Ovary (tissue), 9 donors: ENCODE results near the gene USF1. TPM values are rescaled to one million over a fixed set of nuclear protein-coding genes. Genes with fewer than 3 reads are reported as not detected.

Experiments
- DNase-seq, 5 donors: peaks; one replicate each; pipeline ENCODE4 v3.0.0-alpha.2; 2019 to 2020
- H3K27ac ChIP-seq, 2 donors: fragments of 200-600 bp; one replicate each; pipeline versions ENCODE4 v1.5.1 to v1.8.0; 2019 to 2022
- H3K27me3 ChIP-seq: fragments of 200-600 bp; one replicate; pipeline ENCODE4 v1.8.0; 2022
- H3K36me3 ChIP-seq: fragments of 200-600 bp; sonication (generic); one replicate; pipeline ENCODE4 v1.5.1; 2019
- H3K4me1 ChIP-seq: one replicate; pipeline ENCODE4 v1.8.1; 2013; ENCODE audit warnings: mild to moderate bottlenecking, moderate library complexity; ENCODE audit not compliant: insufficient read depth
- H3K4me3 ChIP-seq: fragments of 200-600 bp; sonication (generic); one replicate; pipeline ENCODE4 v1.5.1; 2017
- H3K9me3 ChIP-seq, 2 donors: fragments of 200-600 bp in 1 of 2; sonication (generic) in 1 of 2; one replicate each; pipeline versions ENCODE4 v1.5.1 to v1.8.1; 2013 to 2019; ENCODE audit warnings: mild to moderate bottlenecking in 1 of 2, moderate library complexity in 1 of 2
- EP300 ChIP-seq: sonication (generic); formaldehyde crosslinking; IDR thresholded peaks from one replicate; pipeline ENCODE4 v1.6.1; 2017; ENCODE audit warnings: antibody characterized with exemption
- POLR2A ChIP-seq: fragments of 450-650 bp; IDR thresholded peaks from one replicate; pipeline ENCODE4 v1.6.1; 2017; ENCODE audit warnings: antibody characterized with exemption, mild to moderate bottlenecking, moderate library complexity
- WGBS, 3 donors: extraction: QIAGEN DNeasy Blood & Tissue Kit in 1 of 3; methylation state at CpG; one replicate each; pipeline versions ENCODE4 v1.1.5 to v1.1.7; 2013 to 2017; 5-methylcytosine and 5-hydroxymethylcytosine counted together
- intact Hi-C, 4 donors: fragments of 100-400 bp; cut with DNase I; formaldehyde crosslinking; loops; one replicate each; pipeline versions ENCODE4 v1.11.0 to v1.15.1; 2022 to 2023
- polyA plus RNA-seq, 2 donors: library from polyadenylated mRNA; stranded (reverse); fragments of 200-250 nt in 1 of 2; fragments of 350-450 nt in 1 of 2; fragmentation: Illumina TruSeq in 1 of 2; extraction: RNeasy Lipid Tissue Mini Kit (QIAGEN cat#74804) in 1 of 2; gene quantifications; one replicate each; pipeline ENCODE4 v1.2.3, GENCODE V29; 2013 to 2014
- total RNA-seq, 7 donors: library from RNA; depleted of rRNA in 2 of 7; stranded (reverse); fragments of >200 nt in 2 of 7; fragmentation: NEBNext Ultra II Directional in 3 of 7; extraction: Animal tissue kit (Norgen Biotek cat#: 25700) in 3 of 7; gene quantifications; one replicate each; pipeline versions ENCODE4 v1.1.0 to v1.2.4, GENCODE V29; 2016 to 2023
- TF ChIP-seq, protein P1 (sequence below), 3 donors: fragments of 450-650 bp in 2 of 3; fragments of 200-600 bp in 1 of 3; IDR thresholded peaks; one replicate each; pipeline versions ENCODE4 v1.5.1 to v1.8.0; 2016 to 2022; ENCODE audit warnings: antibody characterized with exemption in 3 of 3, mild to moderate bottlenecking in 1 of 3
- donor health status: DM: no; HTN: no; CAD: no; lungs with moderate emphysema.
- donor health status: DM: no; HTN: no; CAD: no.
- donor health status: Bipolar disorder and iron deficiency.
- donor health status: DM: yes; HTN: yes; CAD: no.
- donor health status: DM: no; HTN: no; CAD: no.
- donor health status: DM: yes; HTN: yes; CAD: no.

The USF1 gene
- total and polyA plus RNA-seq, 9 donors, result 28.1 to 54.8 (median 44.0) TPM

GRCh38 chr1:161091796-161092507, 46.2 kb upstream of the USF1 start:
- WGBS, 3 donors, result 88 to 93% (median 90%) methylated on average over 7 of the region's 7 CpGs
- intact Hi-C loops, result loop anchor here in 3 of 4 donors (10.0 kb wide), 4 partner anchors 47 to 367 kb away; partner anchors contain the start of gene USF1 (in 2 of the 3)
- no peak for DNase-seq
- no peak overlapping the region for H3K4me3 ChIP-seq
- TF ChIP-seq POLR2A (no peak), EP300 (no peak)
- TF ChIP-seq, protein P1, sequence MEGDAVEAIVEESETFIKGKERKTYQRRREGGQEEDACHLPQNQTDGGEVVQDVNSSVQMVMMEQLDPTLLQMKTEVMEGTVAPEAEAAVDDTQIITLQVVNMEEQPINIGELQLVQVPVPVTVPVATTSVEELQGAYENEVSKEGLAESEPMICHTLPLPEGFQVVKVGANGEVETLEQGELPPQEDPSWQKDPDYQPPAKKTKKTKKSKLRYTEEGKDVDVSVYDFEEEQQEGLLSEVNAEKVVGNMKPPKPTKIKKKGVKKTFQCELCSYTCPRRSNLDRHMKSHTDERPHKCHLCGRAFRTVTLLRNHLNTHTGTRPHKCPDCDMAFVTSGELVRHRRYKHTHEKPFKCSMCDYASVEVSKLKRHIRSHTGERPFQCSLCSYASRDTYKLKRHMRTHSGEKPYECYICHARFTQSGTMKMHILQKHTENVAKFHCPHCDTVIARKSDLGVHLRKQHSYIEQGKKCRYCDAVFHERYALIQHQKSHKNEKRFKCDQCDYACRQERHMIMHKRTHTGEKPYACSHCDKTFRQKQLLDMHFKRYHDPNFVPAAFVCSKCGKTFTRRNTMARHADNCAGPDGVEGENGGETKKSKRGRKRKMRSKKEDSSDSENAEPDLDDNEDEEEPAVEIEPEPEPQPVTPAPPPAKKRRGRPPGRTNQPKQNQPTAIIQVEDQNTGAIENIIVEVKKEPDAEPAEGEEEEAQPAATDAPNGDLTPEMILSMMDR (IDR thresholded peaks at IDR 0.05), result no peak
- H3K27ac ChIP-seq, result no peak overlapping the region
- H3K4me1 ChIP-seq, result peaks cover under 1% of the 10 kb centered on the region
- H3K36me3 ChIP-seq, result no peaks in the 10 kb centered on the region
- no peaks in the 10 kb centered on the region for H3K27me3 ChIP-seq
- no peaks in the 10 kb centered on the region for H3K9me3 ChIP-seq

GRCh38 chr1:161091093-161091492, 45.3 kb upstream of the USF1 start:
- no peaks in the 10 kb centered on the region for H3K9me3 ChIP-seq
- no peak for TF ChIP-seq EP300
- TF ChIP-seq POLR2A, result no peak
- TF ChIP-seq, protein P1 (IDR thresholded peaks at IDR 0.05), result no peak
- H3K27ac ChIP-seq, result no peak overlapping the region
- no peaks in the 10 kb centered on the region for H3K27me3 ChIP-seq
- no peaks in the 10 kb centered on the region for H3K4me1 ChIP-seq
- no peak overlapping the region for H3K4me3 ChIP-seq
- DNase-seq, result no peak
- intact Hi-C loops, result loop anchor here in 3 of 4 donors (10.0 kb wide), 4 partner anchors 46 to 366 kb away; partner anchors contain the start of gene USF1 (in 2 of the 3)
- WGBS, 3 donors, result 80 to 88% (median 81%) methylated on average over 5 of the region's 5 CpGs
- H3K36me3 ChIP-seq, result no peaks in the 10 kb centered on the region

DNA sequence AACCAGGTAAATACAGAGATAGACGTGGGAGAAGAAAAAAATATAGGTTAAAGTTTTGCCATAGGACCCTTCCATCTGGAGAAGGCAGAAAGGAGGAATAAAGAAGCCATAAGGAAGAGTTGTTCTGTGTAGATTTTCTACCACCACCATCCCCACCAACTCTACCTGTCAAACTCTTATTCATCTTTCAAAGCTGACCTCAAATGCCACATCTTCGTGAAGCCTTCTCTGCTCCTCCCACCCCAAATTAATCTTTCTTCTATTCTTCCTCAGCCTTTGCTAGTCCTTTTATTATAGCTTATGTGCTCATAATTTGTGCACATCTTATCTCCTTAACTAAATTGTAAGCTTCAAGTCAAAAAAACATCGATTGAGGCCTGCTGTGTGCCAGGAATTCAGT, 44.8 kb upstream of the USF1 start:
- no peak overlapping the region for H3K4me3 ChIP-seq
- no peaks in the 10 kb centered on the region for H3K4me1 ChIP-seq
- no peaks in the 10 kb centered on the region for H3K27me3 ChIP-seq
- intact Hi-C loops, result loop anchor here in 3 of 4 donors (10.0 kb wide), 4 partner anchors 46 to 366 kb away; partner anchors contain the start of gene USF1 (in 2 of the 3)
- WGBS, 3 donors, result 62 to 70% (median 67%) methylated on average over 3 of the region's 3 CpGs
- H3K36me3 ChIP-seq, result no peaks in the 10 kb centered on the region
- H3K27ac ChIP-seq, result no peak overlapping the region
- no peaks in the 10 kb centered on the region for H3K9me3 ChIP-seq
- no peak for DNase-seq
- TF ChIP-seq EP300 (no peak), POLR2A (no peak)
- TF ChIP-seq, protein P1 (IDR thresholded peaks at IDR 0.05), result no peak

GRCh38 chr1:161089938-161090337, 44.2 kb upstream of the USF1 start:
- no peaks in the 10 kb centered on the region for H3K4me1 ChIP-seq
- TF ChIP-seq EP300, result no peak
- TF ChIP-seq, protein P1 (IDR thresholded peaks at IDR 0.05), result no peak
- no peak for TF ChIP-seq POLR2A
- no peaks in the 10 kb centered on the region for H3K27me3 ChIP-seq
- H3K9me3 ChIP-seq, result no peaks in the 10 kb centered on the region
- no peak overlapping the region for H3K4me3 ChIP-seq
- WGBS, 3 donors, result 91 to 93% (median 92%) methylated on average over 5 of the region's 5 CpGs
- no peaks in the 10 kb centered on the region for H3K36me3 ChIP-seq
- H3K27ac ChIP-seq, result no peak overlapping the region
- DNase-seq, result no peak
- intact Hi-C loops, result loop anchor here in 3 of 4 donors (10.0 kb wide), 4 partner anchors 45 to 365 kb away; partner anchors contain the start of gene USF1 (in 2 of the 3)
